Trophoblast cell (in vitro differentiated cells and primary cell): ENCODE data around the gene NDUFS4.

Source experiments
- DNase-seq, 2 donors: peaks; one replicate each; pipeline ENCODE4 v3.0.0-alpha.2; 2016
- H2AFZ ChIP-seq: 2 replicates; pipeline ENCODE4 v1.6.1; 2013; ENCODE audit warnings: low read length, moderate library complexity, mild to moderate bottlenecking; ENCODE audit not compliant: insufficient read depth, poor library complexity
- H2AK5ac ChIP-seq: 2 replicates; pipeline ENCODE4 v1.6.1; 2013; ENCODE audit warnings: mild to moderate bottlenecking, low read length
- H2BK120ac ChIP-seq: 2 replicates; pipeline ENCODE4 v1.6.1; 2013; ENCODE audit warnings: low read length, mild to moderate bottlenecking, moderate library complexity; ENCODE audit not compliant: insufficient read depth, poor library complexity
- H2BK12ac ChIP-seq: 2 replicates; pipeline ENCODE4 v1.6.1; 2013; ENCODE audit warnings: mild to moderate bottlenecking, low read length, moderate library complexity
- H2BK5ac ChIP-seq: 2 replicates; pipeline ENCODE4 v1.6.1; 2013; ENCODE audit warnings: low read length, low read depth, moderate library complexity, mild to moderate bottlenecking; ENCODE audit not compliant: poor library complexity
- H3K14ac ChIP-seq: 2 replicates; pipeline ENCODE4 v1.6.1; 2013; ENCODE audit warnings: mild to moderate bottlenecking, low read length
- H3K18ac ChIP-seq: 2 replicates; pipeline ENCODE4 v1.6.1; 2013; ENCODE audit warnings: mild to moderate bottlenecking, low read length
- H3K23ac ChIP-seq: 2 replicates; pipeline ENCODE4 v1.6.1; 2013; ENCODE audit warnings: low read length
- H3K27ac ChIP-seq: 2 replicates; pipeline ENCODE4 v1.5.1; 2013; ENCODE audit warnings: low read depth, mild to moderate bottlenecking, inconsistent platforms, low read length, moderate library complexity
- H3K27me3 ChIP-seq: 2 replicates; pipeline ENCODE4 v1.6.1; 2013; ENCODE audit warnings: inconsistent platforms, mild to moderate bottlenecking, low read length, moderate library complexity; ENCODE audit not compliant: insufficient read depth
- H3K36me3 ChIP-seq, 2 experiments: 1 replicate in 1 of 2; 2 replicates in 1 of 2; pipeline ENCODE4 v1.6.1; 2013; ENCODE audit warnings: low read length in 2 of 2, mild to moderate bottlenecking in 2 of 2, moderate library complexity in 1 of 2; ENCODE audit not compliant: insufficient read depth in 2 of 2, control insufficient read depth in 1 of 2
- H3K4ac ChIP-seq: 2 replicates; pipeline ENCODE4 v1.6.1; 2013; ENCODE audit warnings: low read depth, mild to moderate bottlenecking, low read length, moderate library complexity
- H3K4me1 ChIP-seq, 2 experiments: 1 replicate in 1 of 2; 2 replicates in 1 of 2; pipeline ENCODE4 v1.6.1; 2013; ENCODE audit warnings: low read length in 2 of 2, mild to moderate bottlenecking in 2 of 2, moderate library complexity in 1 of 2; ENCODE audit not compliant: insufficient read depth in 2 of 2, control insufficient read depth in 1 of 2
- H3K4me2 ChIP-seq: 2 replicates; pipeline ENCODE4 v1.6.1; 2013; ENCODE audit warnings: inconsistent platforms, mild to moderate bottlenecking, low read length, moderate library complexity
- H3K4me3 ChIP-seq: 2 replicates; pipeline ENCODE4 v1.5.1; 2013; ENCODE audit warnings: mild to moderate bottlenecking, low read depth, low read length, inconsistent platforms
- H3K79me1 ChIP-seq: one replicate; pipeline ENCODE4 v1.6.1; 2013; ENCODE audit warnings: low read length
- H3K79me2 ChIP-seq: 2 replicates; pipeline ENCODE4 v1.6.1; 2013; ENCODE audit warnings: low read length, mild to moderate bottlenecking; ENCODE audit not compliant: control insufficient read depth, insufficient read depth, poor library complexity
- H3K9ac ChIP-seq: 2 replicates; pipeline ENCODE4 v1.6.1; 2013; ENCODE audit warnings: mild to moderate bottlenecking, low read length
- H3K9me3 ChIP-seq: 2 replicates; pipeline ENCODE4 v1.6.1; 2013; ENCODE audit warnings: low read depth, mild to moderate bottlenecking, control low read depth, inconsistent platforms, low read length; ENCODE audit not compliant: insufficient read depth
- H4K12ac ChIP-seq: 2 replicates; pipeline ENCODE4 v1.6.1; 2013; ENCODE audit warnings: low read depth, mild to moderate bottlenecking, low read length, moderate library complexity
- H4K8ac ChIP-seq: 2 replicates; pipeline ENCODE4 v1.6.1; 2013; ENCODE audit warnings: low read depth, mild to moderate bottlenecking, low read length, moderate library complexity
- H4K91ac ChIP-seq: one replicate; pipeline ENCODE4 v1.6.1; 2013; ENCODE audit warnings: low read depth, mild to moderate bottlenecking, low read length, moderate library complexity
- WGBS: extraction: QIAGEN DNeasy Blood & Tissue Kit; methylation state at CpG from one replicate; pipeline ENCODE4 v1.1.7; 2013; ENCODE audit warnings: missing lambda C conversion rate; ENCODE audit not compliant: insufficient read length, insufficient coverage; ENCODE audit errors: extremely low coverage; 5-methylcytosine and 5-hydroxymethylcytosine counted together

Gene NDUFS4

DNA sequence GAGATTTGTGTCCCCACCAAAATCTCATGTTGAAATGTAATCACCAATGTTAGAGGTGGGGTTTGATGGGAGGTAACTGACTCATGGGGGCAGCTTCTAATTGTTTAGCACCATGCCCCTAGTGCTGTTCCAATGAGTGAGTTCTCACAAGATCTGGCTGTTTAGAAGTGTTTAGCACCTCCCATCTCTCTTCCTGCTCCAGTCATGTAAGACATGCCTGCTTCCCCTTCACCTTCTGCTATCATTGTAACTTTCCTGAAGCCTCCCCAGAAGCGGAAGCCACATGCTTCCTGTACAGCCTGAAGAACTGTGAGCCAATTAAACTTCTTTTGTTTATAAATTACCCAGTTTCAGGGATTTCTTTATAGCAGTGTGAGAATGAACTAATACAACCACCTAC is 170.5 kb downstream of the NDUFS4 start:
- no peak overlapping the region for H2AFZ ChIP-seq
- H3K4ac ChIP-seq, result no peak overlapping the region
- H3K79me1 ChIP-seq, result no peaks in the 10 kb centered on the region
- no peak overlapping the region for H3K23ac ChIP-seq
- H2BK5ac ChIP-seq, result no peak overlapping the region
- no peaks in the 10 kb centered on the region for H3K79me2 ChIP-seq
- H3K36me3 ChIP-seq, result no peaks in the 10 kb centered on the region
- no peak overlapping the region for H3K9ac ChIP-seq
- no CpG with 5 or more reads among the region's 1 CpG for WGBS
- no peak overlapping the region for H3K18ac ChIP-seq
- no peak overlapping the region for H3K14ac ChIP-seq
- H3K27ac ChIP-seq, result no peak overlapping the region
- H3K4me3 ChIP-seq, result no peak overlapping the region
- H2BK12ac ChIP-seq, result no peak overlapping the region
- H2AK5ac ChIP-seq, result no peak overlapping the region
- no peaks in the 10 kb centered on the region for H3K4me1 ChIP-seq
- H2BK120ac ChIP-seq, result no peak overlapping the region
- H4K91ac ChIP-seq, result no peak overlapping the region
- H4K12ac ChIP-seq, result no peak overlapping the region
- H3K27me3 ChIP-seq, result no peaks in the 10 kb centered on the region
- H3K9me3 ChIP-seq, result no peaks in the 10 kb centered on the region
- no peak overlapping the region for H4K8ac ChIP-seq
- H3K4me2 ChIP-seq, result no peak overlapping the region
- no peak for DNase-seq
